Naive B cell (primary cell): ENCODE data around the gene ZNHIT6. TPM values are rescaled to one million over a fixed set of nuclear protein-coding genes. Genes with fewer than 3 reads are reported as not detected.

ENCODE experiments used
- ATAC-seq, 2 donors: fragments of 150-1000 bp; cut with Tn5 transposase; 2 replicates each; pipeline ENCODE4 v1.10.0; 2021; ENCODE audit warnings: low read depth in 2 of 2, mild to moderate bottlenecking in 2 of 2, moderate library complexity in 2 of 2
- DNase-seq: peaks from one replicate; pipeline ENCODE4 v3.0.0; 2022
- H3K27ac Mint-ChIP-seq, 6 donors: one replicate each; pipeline ENCODE4 v1.8.0; 2020 to 2022; ENCODE audit warnings: mild to moderate bottlenecking in 6 of 6, mixed read lengths in 6 of 6, moderate library complexity in 5 of 6, inconsistent platforms in 2 of 6
- H3K27me3 Mint-ChIP-seq, 3 donors: one replicate each; pipeline ENCODE4 v1.8.0; 2021 to 2022; ENCODE audit warnings: mixed read lengths in 3 of 3, mild to moderate bottlenecking in 1 of 3
- H3K36me3 Mint-ChIP-seq, 2 donors: one replicate each; pipeline ENCODE4 v1.8.0; 2020 to 2022; ENCODE audit warnings: mixed read lengths in 2 of 2, inconsistent platforms in 1 of 2, mild to moderate bottlenecking in 1 of 2
- H3K4me1 Mint-ChIP-seq, 3 donors: one replicate each; pipeline ENCODE4 v1.8.0; 2020 to 2022; ENCODE audit warnings: mixed read lengths in 3 of 3, inconsistent platforms in 1 of 3, mild to moderate bottlenecking in 1 of 3, moderate library complexity in 1 of 3
- H3K4me3 Mint-ChIP-seq, 8 donors: one replicate each; pipeline ENCODE4 v1.8.0; 2020 to 2022; ENCODE audit warnings: mild to moderate bottlenecking in 8 of 8, mixed read lengths in 8 of 8, moderate library complexity in 8 of 8, inconsistent platforms in 2 of 8
- H3K9me3 Mint-ChIP-seq, 7 donors: one replicate each; pipeline ENCODE4 v1.8.0; 2020 to 2022; ENCODE audit warnings: mixed read lengths in 7 of 7, mild to moderate bottlenecking in 5 of 7, inconsistent platforms in 2 of 7, moderate library complexity in 1 of 7
- polyA plus RNA-seq, 6 donors: library from polyadenylated mRNA; unstranded; fragments of 300-500 nt; fragmentation: Illumina TruSeq; gene quantifications; one replicate each; pipeline ENCODE4 v1.2.3, GENCODE V29; 2021; ENCODE audit warnings: low read depth in 6 of 6

ZNHIT6 gene
- polyA plus RNA-seq, 6 donors from 2014 or later: 9.4 to 26.5 (median 21.2) TPM

DNA sequence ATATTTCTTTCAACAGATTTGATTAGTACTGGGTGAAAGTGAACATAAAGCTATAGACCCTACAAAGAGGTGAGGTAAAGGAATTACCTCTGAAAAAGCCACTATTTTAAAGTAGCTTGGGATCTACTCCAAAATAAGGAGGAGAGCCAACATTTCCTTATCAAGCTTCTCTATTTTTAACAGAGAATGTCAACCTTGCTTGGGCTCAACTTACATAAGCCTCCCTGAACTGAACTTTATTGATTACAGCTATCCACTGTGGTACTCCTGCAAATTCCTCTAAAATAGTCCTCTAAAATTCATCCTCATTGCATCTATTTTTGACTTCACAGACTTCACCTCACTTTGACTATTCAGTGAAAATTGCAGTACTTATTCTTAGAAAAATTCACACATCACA, 10.3 kb downstream of the ZNHIT6 start:
- ATAC-seq (no peak), DNase-seq (no peak)
- Mint-ChIP-seq H3K4me3 (no peak overlapping the region), H3K27ac (peak overlapping the region in 1 of 6 donors; percentile 36), H3K27me3 (no peaks in the 10 kb centered on the region), H3K4me1 (peaks cover 3 to 12% (median 8%) of the 10 kb centered on the region in 3 donors), H3K36me3 (peaks cover 0 to 33% of the 10 kb centered on the region in 2 donors), H3K9me3 (no peaks in the 10 kb centered on the region)

GRCh38 chr1:85692730-85693314, 15.4 kb downstream of the ZNHIT6 start:
- DNase-seq: no peak
- Mint-ChIP-seq H3K27ac (peak overlapping the region in 1 of 6 donors; percentile 20), H3K36me3 (peaks cover 0 to 23% of the 10 kb centered on the region in 2 donors), H3K4me1 (peaks cover 6 to 19% (median 6%) of the 10 kb centered on the region in 3 donors), H3K4me3 (no peak overlapping the region), H3K9me3 (no peaks in the 10 kb centered on the region), H3K27me3 (no peaks in the 10 kb centered on the region)
- no peak for ATAC-seq

- H3K9me3 Mint-ChIP-seq: peaks cover 0 to 1% (median 0%) of the 10 kb centered on the region in 7 donors
- DNase-seq (no peak), ATAC-seq (no peak)
- no peaks in the 10 kb centered on the region for H3K27me3 Mint-ChIP-seq
- peaks cover 6 to 19% (median 6%) of the 10 kb centered on the region in 3 donors for H3K4me1 Mint-ChIP-seq
- H3K4me3 Mint-ChIP-seq: no peak overlapping the region
- H3K36me3 Mint-ChIP-seq: peaks cover 7 to 19% of the 10 kb centered on the region in 2 donors
- H3K27ac Mint-ChIP-seq: peak overlapping the region in 4 of 6 donors; percentile 0 to 93 (median 64)
These were observed 18.3 kb downstream of the ZNHIT6 start for GRCh38 chr1:85689775-85690404.

DNA sequence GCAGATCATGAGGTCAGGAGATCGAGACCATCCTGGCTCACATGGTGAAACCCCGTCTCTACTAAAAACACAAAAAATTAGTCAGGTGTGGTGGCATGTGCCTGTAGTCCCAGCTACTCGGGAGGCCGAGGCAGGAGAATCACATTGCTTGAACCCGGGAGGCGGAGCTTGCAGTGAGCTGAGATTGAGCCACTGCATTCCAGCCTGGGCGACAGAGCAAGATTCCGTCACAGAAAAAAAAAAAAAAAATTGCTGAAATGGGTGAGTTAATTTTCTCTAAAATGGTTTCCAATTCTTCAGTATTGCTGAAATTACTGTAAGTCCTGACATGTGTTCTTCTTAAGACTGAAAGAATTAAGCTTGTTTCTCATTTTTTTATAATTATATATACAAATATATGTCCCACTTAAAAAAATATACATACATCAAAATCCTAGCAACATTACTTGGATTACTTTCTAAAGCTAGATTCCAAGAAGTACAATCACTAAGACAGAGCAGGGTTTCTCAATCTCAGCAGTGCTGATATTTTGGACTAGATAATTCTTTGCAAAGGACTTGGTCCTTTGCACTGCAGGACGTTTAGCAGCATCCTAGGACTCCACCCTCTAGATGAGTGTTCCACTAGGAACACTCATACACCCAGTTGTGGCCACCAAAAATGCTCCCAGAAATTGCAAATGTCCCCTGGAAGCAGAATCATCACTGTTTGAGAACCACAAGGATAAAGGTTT, 24.8 kb downstream of the ZNHIT6 start:
- H3K36me3 Mint-ChIP-seq: peaks cover 16 to 27% of the 10 kb centered on the region in 2 donors
- no peak overlapping the region for H3K4me3 Mint-ChIP-seq
- ATAC-seq (no peak), DNase-seq (no peak)
- H3K4me1 Mint-ChIP-seq: peaks cover 0 to 4% (median 0%) of the 10 kb centered on the region in 3 donors
- H3K27ac Mint-ChIP-seq: no peak overlapping the region
- H3K27me3 Mint-ChIP-seq: no peaks in the 10 kb centered on the region
- peaks cover 0 to 1% (median 0%) of the 10 kb centered on the region in 7 donors for H3K9me3 Mint-ChIP-seq

DNA sequence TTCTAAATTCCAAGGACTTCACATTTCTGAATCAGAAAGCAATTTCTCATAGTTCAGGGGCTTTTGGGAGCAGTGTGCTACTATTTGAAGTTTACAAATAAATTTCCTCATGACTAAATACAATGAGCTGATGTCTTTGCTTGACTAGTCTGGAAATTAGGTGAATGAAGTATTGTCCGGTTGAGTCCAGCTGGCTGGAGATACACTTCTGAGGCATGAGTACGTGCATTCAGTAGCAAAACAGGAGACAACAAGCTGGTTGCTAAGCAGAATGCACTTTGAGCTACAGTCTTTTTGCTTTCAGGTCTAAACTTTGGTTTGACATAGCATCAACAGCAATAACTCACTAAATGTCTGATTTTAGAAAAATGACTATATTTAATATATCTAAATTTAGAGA, 27.1 kb downstream of the ZNHIT6 start:
- H3K4me1 Mint-ChIP-seq: peaks cover 0 to 4% (median 0%) of the 10 kb centered on the region in 3 donors
- H3K36me3 Mint-ChIP-seq: peaks cover 14 to 19% of the 10 kb centered on the region in 2 donors
- ATAC-seq: no peak
- H3K4me3 Mint-ChIP-seq: no peak overlapping the region
- H3K27me3 Mint-ChIP-seq: no peaks in the 10 kb centered on the region
- no peak for DNase-seq
- no peaks in the 10 kb centered on the region for H3K9me3 Mint-ChIP-seq
- H3K27ac Mint-ChIP-seq: peak overlapping the region in 1 of 6 donors; percentile 13

GRCh38 chr1:85678193-85678592, 30.0 kb downstream of the ZNHIT6 start:
- no peak for ATAC-seq
- H3K27me3 Mint-ChIP-seq: no peaks in the 10 kb centered on the region
- no peak for DNase-seq
- H3K27ac Mint-ChIP-seq: no peak overlapping the region
- no peak overlapping the region for H3K4me3 Mint-ChIP-seq
- H3K36me3 Mint-ChIP-seq: peaks cover 19 to 29% of the 10 kb centered on the region in 2 donors
- no peaks in the 10 kb centered on the region for H3K4me1 Mint-ChIP-seq
- H3K9me3 Mint-ChIP-seq: no peaks in the 10 kb centered on the region

- H3K27me3 Mint-ChIP-seq: no peaks in the 10 kb centered on the region
- no peak overlapping the region for H3K4me3 Mint-ChIP-seq
- ATAC-seq (no peak), DNase-seq (no peak)
- H3K4me1 Mint-ChIP-seq: no peaks in the 10 kb centered on the region
- peaks cover 19 to 29% of the 10 kb centered on the region in 2 donors for H3K36me3 Mint-ChIP-seq
- no peak overlapping the region for H3K27ac Mint-ChIP-seq
- H3K9me3 Mint-ChIP-seq: no peaks in the 10 kb centered on the region
These were observed 30.6 kb downstream of the ZNHIT6 start for GRCh38 chr1:85677656-85678055.

DNA sequence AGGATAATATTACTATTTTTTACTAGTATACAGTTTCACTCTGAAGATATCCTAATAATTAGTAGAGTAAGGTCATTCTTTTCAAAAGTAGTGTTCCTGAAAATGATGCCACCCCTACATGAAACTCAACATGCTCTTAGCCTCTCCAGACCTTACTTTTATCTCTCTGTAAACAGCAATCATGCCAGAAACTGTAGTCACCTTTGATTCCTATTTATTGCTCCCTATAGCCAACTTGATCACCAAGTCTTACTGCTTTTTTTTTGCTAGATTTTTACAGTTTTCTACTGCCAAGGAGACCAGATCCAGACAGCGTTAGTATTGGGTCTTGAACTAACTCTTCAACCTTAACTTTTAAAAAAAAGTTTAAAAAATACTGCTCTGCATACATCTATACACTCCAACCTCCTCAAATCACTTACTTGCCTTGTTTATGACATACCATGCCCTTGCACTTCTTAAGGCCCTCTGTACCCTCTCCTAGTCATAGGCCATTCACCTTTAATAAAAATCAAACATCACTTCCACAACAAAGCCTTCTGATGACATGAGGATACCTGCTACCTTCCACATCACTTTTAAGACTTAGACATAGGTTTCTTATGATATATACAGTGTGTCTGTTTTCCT, 36.1 kb downstream of the ZNHIT6 start:
- no peak overlapping the region for H3K27ac Mint-ChIP-seq
- no peaks in the 10 kb centered on the region for H3K4me1 Mint-ChIP-seq
- DNase-seq (no peak), ATAC-seq (no peak)
- no peaks in the 10 kb centered on the region for H3K9me3 Mint-ChIP-seq
- peaks cover 21 to 39% of the 10 kb centered on the region in 2 donors for H3K36me3 Mint-ChIP-seq
- H3K4me3 Mint-ChIP-seq: no peak overlapping the region
- no peaks in the 10 kb centered on the region for H3K27me3 Mint-ChIP-seq

GRCh38 chr1:85665932-85666331, 42.3 kb downstream of the ZNHIT6 start:
- Mint-ChIP-seq H3K4me3 (no peak overlapping the region), H3K27ac (no peak overlapping the region), H3K36me3 (peaks cover 16 to 25% of the 10 kb centered on the region in 2 donors), H3K9me3 (no peaks in the 10 kb centered on the region), H3K4me1 (peaks cover 0 to 5% (median 0%) of the 10 kb centered on the region in 3 donors), H3K27me3 (no peaks in the 10 kb centered on the region)
- no peak for ATAC-seq
- no peak for DNase-seq

- no peaks in the 10 kb centered on the region for H3K27me3 Mint-ChIP-seq
- DNase-seq (no peak), ATAC-seq (no peak)
- H3K9me3 Mint-ChIP-seq: no peaks in the 10 kb centered on the region
- H3K4me3 Mint-ChIP-seq: no peak overlapping the region
- H3K36me3 Mint-ChIP-seq: peaks cover 0 to 18% of the 10 kb centered on the region in 2 donors
- peaks cover 0 to 5% (median 0%) of the 10 kb centered on the region in 3 donors for H3K4me1 Mint-ChIP-seq
- no peak overlapping the region for H3K27ac Mint-ChIP-seq
These were observed 44.9 kb downstream of the ZNHIT6 start for GRCh38 chr1:85663382-85663781.

DNA sequence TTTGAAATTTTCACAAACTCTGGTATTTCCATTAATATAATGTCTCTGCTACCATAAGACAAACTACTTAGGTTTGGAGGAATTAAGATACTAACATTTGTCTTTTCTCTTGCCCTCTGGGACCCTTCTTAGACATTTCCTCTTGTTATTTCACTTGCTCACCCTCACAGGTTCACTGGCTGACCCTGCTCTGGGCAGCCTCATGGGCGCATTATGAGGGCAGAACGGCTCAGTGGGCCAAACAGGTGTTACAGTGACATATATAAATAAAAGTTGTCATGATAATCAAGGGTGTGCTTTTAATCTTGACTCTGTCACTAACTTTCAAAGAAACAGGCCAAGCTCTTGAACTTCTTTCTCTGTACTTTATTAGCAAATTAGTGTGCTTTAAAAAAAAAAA, 46.5 kb downstream of the ZNHIT6 start:
- peaks cover 0 to 5% (median 0%) of the 10 kb centered on the region in 3 donors for H3K4me1 Mint-ChIP-seq
- H3K36me3 Mint-ChIP-seq: peaks cover 0 to 10% of the 10 kb centered on the region in 2 donors
- ATAC-seq: no peak
- no peak for DNase-seq
- no peaks in the 10 kb centered on the region for H3K27me3 Mint-ChIP-seq
- H3K9me3 Mint-ChIP-seq: no peaks in the 10 kb centered on the region
- peak overlapping the region in 3 of 6 donors; percentile 54 to 75 (median 66) for H3K27ac Mint-ChIP-seq
- no peak overlapping the region for H3K4me3 Mint-ChIP-seq

- DNase-seq (no peak), ATAC-seq (no peak)
- no peaks in the 10 kb centered on the region for H3K9me3 Mint-ChIP-seq
- H3K36me3 Mint-ChIP-seq: peaks cover 3 to 9% of the 10 kb centered on the region in 2 donors
- H3K4me3 Mint-ChIP-seq: no peak overlapping the region
- H3K4me1 Mint-ChIP-seq: peaks cover 0 to 5% (median 0%) of the 10 kb centered on the region in 3 donors
- H3K27ac Mint-ChIP-seq: no peak overlapping the region
- no peaks in the 10 kb centered on the region for H3K27me3 Mint-ChIP-seq
These were observed 47.7 kb downstream of the ZNHIT6 start for GRCh38 chr1:85660541-85660940.

DNA sequence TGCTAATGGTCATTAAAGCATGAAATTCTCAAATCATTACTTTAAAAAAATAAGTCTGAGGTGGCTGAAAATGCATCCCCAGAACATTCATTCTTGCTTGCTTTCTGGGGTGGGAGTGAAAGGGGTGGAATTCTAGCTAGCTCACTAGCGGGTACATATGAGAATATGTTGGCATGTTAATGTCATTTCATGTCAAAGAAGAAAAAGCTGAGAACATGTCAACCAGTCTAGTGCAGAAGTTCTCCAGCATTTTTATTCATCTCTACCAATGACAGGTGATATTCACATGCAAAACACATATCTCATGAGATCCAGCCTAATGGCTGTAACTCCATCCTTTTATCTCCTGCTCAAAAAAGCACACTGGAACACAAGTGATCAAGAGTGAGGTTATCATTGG, 49.1 kb downstream of the ZNHIT6 start:
- peaks cover 10 to 17% of the 10 kb centered on the region in 2 donors for H3K36me3 Mint-ChIP-seq
- H3K4me1 Mint-ChIP-seq: peaks cover 0 to 5% (median 0%) of the 10 kb centered on the region in 3 donors
- H3K27ac Mint-ChIP-seq: no peak overlapping the region
- H3K27me3 Mint-ChIP-seq: no peaks in the 10 kb centered on the region
- ATAC-seq: no peak
- no peaks in the 10 kb centered on the region for H3K9me3 Mint-ChIP-seq
- no peak overlapping the region for H3K4me3 Mint-ChIP-seq
- DNase-seq: no peak
